NT2/D1 (cell line): ENCODE measurements around the gene GOLGA8M.
A peak's percentile ranks its signal among the peaks of the same experiment; 100 is the strongest.
"Not testable (repeated sequence)": the region's sequence is repeated elsewhere in the genome, so short reads cannot be mapped to it uniquely, and the experiment has no call there.

ENCODE experiments used
- DNase-seq: peaks from one replicate; pipeline ENCODE4 v3.0.0-alpha.2; 2011; ENCODE audit warnings: low read depth, low spot score
- H3K27me3 ChIP-seq: 2 replicates; pipeline ENCODE4 v1.6.0; 2011; ENCODE audit warnings: mild to moderate bottlenecking; ENCODE audit not compliant: insufficient read length, insufficient read depth
- H3K36me3 ChIP-seq: 2 replicates; pipeline ENCODE4 v1.6.1; 2011; ENCODE audit warnings: mild to moderate bottlenecking, low read length, mixed read lengths; ENCODE audit not compliant: insufficient read depth, insufficient read length
- H3K4me1 ChIP-seq: 2 replicates; pipeline ENCODE4 v1.5.1; 2011; ENCODE audit not compliant: insufficient read depth, insufficient read length
- H3K4me3 ChIP-seq: 2 replicates; pipeline ENCODE4 v1.5.1; 2011; ENCODE audit warnings: low read depth; ENCODE audit not compliant: insufficient read length
- H3K9ac ChIP-seq: 2 replicates; pipeline ENCODE4 v1.6.0; 2011; ENCODE audit warnings: low read depth; ENCODE audit not compliant: insufficient read length
- H3K9me3 ChIP-seq: 2 replicates; pipeline ENCODE4 v1.5.1; 2011; ENCODE audit warnings: mild to moderate bottlenecking, low read length; ENCODE audit not compliant: insufficient read depth
- SUZ12 ChIP-seq: IDR thresholded peaks from 2 replicates; pipeline ENCODE4 v1.6.1; 2011; ENCODE audit not compliant: insufficient read length, insufficient read depth; ENCODE audit errors: extremely low read depth
- YY1 ChIP-seq: IDR thresholded peaks from 2 replicates; pipeline ENCODE4 v1.6.1; 2011; ENCODE audit not compliant: insufficient read length, insufficient read depth
- ZNF274 ChIP-seq: IDR thresholded peaks from 2 replicates; pipeline ENCODE4 v1.6.1; 2011; ENCODE audit warnings: mild to moderate bottlenecking, low read depth, low read length

The GOLGA8M gene, protein sequence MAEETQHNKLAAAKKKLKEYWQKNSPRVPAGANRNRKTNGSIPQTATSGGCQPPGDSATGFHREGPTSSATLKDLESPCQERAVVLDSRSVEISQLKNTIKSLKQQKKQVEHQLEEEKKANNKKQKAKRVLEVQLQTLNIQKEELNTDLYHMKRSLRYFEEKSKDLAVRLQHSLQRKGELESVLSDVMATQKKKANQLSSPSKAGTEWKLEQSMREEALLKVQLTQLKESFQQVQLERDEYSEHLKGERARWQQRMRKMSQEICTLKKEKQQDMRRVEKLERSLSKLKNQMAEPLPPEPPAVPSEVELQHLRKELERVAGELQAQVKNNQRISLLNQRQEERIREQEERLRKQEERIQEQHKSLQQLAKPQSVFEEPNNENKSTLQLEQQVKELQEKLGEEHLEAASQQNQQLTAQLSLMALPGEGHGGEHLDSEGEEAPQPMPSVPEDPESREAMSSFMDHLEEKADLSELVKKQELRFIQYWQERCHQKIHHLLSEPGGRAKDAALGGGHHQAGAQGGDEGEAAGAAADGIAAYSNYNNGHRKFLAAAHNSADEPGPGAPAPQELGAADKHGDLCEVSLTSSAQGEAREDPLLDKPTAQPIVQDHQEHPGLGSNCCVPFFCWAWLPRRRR

DNA sequence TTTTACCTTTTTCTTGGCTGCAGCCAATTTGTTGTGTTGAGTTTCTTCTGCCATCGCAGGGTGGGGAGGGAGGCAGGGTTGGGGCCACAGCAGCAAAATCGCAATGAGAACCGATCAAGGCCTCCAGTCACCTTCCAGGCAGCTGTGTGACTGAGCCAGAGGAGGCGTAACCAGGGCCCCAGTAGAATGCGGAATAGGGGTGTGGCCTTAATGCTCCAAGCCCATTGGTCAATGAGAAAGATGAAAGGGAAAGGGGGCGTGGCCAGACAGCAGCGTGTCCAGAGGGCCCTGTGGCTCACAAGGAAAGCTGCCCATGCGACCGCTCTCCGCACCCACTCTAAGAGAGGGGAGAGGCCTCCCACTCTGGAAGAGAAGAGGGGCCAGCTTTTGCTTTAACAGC is at the start of gene GOLGA8M:
GOLGA8M (minus strand) TSS at position 152 of the 400 bp plus-strand sequence; CDS start at position 54, 98 bp downstream.
- DNase-seq, H3K4me3 ChIP-seq, H3K4me1 ChIP-seq, H3K9me3 ChIP-seq, H3K9ac ChIP-seq, H3K27me3 ChIP-seq, H3K36me3 ChIP-seq: not testable (repeated sequence)

DNA sequence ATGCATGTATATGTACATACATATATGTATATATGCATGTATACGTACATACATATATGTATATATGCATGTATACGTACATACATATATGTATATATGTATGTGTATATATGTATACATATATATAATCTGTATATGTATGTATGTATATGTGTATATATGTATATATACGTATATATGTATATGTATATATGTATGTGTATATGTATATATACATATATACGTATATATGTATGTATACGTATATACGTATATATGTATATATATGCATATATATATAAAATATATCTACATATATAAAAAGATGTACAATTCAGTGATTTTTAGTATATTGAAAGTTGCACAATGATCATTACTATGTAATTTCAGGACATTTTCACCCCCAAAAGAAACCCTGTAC is 30.7 kb upstream of the GOLGA8M start:
- H3K27me3 ChIP-seq, H3K36me3 ChIP-seq, H3K9me3 ChIP-seq, DNase-seq, H3K4me1 ChIP-seq, H3K9ac ChIP-seq, H3K4me3 ChIP-seq: not testable (repeated sequence)

DNA sequence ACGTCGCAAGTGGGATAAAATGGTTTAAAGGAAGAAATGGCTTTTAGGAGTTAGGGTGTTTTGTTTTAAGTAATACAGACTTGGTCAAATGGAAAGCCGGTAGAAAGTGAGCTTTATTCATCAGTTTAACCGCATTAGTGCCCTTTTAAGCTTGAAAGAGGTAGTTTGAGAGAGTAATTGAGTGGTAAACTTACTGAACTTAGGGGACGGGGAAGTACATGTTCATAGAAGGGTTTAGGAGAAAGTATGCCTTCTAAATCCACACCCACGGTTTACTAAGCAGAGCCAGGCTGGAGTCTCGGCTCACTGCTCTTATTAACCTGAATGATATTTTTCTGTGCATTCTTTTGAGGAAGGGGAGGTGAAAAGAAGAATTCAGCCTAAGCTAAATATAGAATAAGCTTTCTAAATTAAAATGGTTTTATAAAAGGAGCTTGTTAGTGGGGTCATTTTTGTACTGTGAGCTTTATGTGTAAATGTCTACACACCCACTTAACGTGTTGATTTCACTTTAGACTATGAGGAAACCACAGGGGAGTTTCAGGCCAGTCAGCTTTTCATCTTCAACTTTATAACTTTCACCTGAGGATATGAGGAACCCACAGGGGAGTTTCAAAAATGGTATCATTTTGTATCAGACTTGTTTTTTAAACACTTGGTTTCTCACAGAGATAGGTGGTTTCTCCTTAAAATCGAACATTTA is 26.5 kb upstream of the GOLGA8M start:
- H3K9ac ChIP-seq, H3K4me3 ChIP-seq, H3K9me3 ChIP-seq, DNase-seq, H3K4me1 ChIP-seq, H3K36me3 ChIP-seq, H3K27me3 ChIP-seq: not testable (repeated sequence)

DNA sequence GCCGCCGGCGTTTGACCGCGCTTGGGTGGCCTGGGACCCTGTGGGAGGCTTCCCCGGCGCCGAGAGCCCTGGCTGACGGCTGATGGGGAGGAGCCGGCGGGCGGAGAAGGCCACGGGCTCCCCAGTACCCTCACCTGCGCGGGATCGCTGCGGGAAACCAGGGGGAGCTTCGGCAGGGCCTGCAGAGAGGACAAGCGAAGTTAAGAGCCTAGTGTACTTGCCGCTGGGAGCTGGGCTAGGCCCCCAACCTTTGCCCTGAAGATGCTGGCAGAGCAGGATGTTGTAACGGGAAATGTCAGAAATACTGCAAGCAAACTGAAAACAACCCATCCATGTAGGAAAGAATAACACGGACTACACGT is 26.0 kb upstream of the GOLGA8M start:
- not testable (repeated sequence) for H3K4me1 ChIP-seq, H3K9ac ChIP-seq, H3K4me3 ChIP-seq, H3K9me3 ChIP-seq, H3K36me3 ChIP-seq, DNase-seq, H3K27me3 ChIP-seq

DNA sequence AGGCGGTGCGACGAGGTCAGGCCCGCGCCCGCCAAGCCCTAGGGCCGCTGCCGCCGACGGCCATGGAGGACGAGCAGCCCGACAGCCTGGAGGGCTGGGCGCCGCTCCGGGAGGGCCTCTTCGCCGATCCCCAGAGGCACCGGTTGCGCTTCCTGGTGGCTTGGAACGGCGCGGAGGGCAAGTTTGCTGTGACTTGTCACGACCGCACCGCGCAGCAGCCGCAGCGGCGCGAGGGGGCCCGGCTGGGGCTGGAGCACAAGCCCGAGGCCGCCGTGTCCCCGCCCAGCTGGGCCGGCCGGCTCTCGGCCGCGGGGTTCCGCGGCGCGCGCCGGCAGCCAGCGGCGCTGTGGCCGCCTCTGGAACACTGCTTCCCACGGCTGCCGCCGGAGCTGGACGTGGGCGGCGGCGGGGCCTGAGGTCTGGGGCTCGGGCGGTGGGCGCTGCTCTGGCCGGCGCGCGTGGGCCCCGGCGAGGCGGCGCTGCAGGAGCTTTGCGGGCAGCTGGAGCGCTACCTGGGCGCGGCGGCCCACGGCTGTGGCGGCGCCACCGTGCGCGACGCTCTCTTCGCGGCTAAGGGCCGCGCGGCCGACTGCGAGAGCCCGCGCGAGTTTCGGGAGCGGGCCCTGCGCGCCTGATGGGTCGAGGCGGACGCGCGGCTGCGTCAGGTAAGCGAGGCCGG is 25.4 kb upstream of the GOLGA8M start:
- Histone ChIP-seq H3K4me3 (peak overlapping the region; percentile 30), H3K9ac (peak overlapping the region; percentile 42)
- not testable (repeated sequence) for H3K9me3 ChIP-seq, H3K36me3 ChIP-seq, H3K27me3 ChIP-seq, DNase-seq, H3K4me1 ChIP-seq

DNA sequence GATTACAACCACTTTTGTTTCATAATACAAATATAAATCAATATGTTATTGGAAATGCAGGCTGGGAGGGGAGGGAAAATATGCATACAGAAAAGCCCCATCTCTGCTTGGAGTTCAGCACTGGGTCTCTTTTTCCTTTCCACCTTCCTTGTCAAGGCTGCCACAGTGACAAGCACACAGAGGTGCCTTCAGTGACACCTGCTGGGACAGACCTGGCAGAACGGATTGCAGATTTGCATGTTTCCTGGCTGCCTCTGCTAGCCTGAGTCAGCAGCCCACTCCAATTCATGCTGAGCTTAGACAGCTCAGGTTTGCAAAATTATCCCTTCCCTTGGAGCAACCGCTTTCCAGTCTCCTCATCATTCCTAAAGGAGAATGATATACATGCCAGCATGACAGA is 15.8 kb upstream of the GOLGA8M start:
- H3K9ac ChIP-seq, H3K9me3 ChIP-seq: not testable (repeated sequence)

DNA sequence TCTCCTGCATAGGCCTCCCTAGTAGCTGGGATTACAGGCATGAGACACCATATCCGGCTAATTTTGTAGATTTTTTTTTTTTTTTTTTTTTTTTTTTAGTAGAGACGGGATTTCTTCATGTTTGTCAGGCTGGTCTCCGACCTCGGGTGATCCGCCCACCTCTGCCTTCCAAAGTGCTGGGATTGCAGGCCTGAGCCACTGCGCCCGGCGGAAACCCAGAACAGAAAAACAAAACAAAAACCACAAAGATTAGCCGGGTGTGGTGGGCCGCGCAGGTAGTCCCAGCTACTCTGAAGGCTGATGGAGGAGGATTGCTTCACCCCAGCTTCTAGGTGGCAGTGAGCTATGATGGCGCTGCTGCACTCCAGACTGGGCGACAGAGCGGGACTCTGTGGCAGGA is 14.8 kb upstream of the GOLGA8M start:
- not testable (repeated sequence) for H3K9me3 ChIP-seq, H3K36me3 ChIP-seq, H3K4me1 ChIP-seq, DNase-seq, H3K4me3 ChIP-seq, H3K27me3 ChIP-seq, H3K9ac ChIP-seq

More for the DNA sequence above, 15.8 kb upstream of the GOLGA8M start:
- not testable (repeated sequence) for H3K4me1 ChIP-seq, H3K27me3 ChIP-seq, H3K36me3 ChIP-seq, H3K4me3 ChIP-seq
- peak; percentile 8 for DNase-seq

DNA sequence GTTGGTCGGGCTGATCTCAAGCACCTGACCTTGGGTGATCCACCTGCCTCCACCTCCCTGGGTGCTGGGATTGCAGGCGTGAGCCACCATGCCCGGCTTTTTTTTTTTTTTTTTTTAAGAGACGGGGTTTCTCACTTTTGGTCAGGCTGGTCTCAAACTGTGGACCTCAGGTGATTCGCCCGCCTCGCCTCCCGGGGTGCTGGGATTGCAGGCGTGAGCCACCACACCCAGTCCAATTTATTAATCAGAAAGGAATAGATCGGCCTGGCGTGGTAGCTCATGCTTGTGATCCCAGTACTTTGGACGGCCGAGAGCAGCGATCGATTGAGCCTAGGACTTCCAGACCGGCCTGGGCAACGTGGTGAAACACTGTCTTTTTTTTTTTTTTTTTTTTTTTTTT is 13.9 kb upstream of the GOLGA8M start:
- Histone ChIP-seq H3K4me3 (no peak overlapping the region), H3K9ac (no peak overlapping the region), H3K36me3 (no peaks in the 10 kb centered on the region), H3K27me3 (no peaks in the 10 kb centered on the region), H3K4me1 (no peaks in the 10 kb centered on the region), H3K9me3 (no peaks in the 10 kb centered on the region)
- no peak for TF ChIP-seq ZNF274
- TF ChIP-seq SUZ12, result no peak
- no peak for TF ChIP-seq YY1
- DNase-seq, result no peak
